Upper lobe of left lung (tissue), 4 donors: Measurements from ENCODE around the gene TRAPPC6A.

Experiments used
- CTCF ChIP-seq, 6 experiments: fragments of 450-650 bp in 4 of 6; fragments of 200-600 bp in 2 of 6; sonication (generic) in 2 of 6; IDR thresholded peaks; one replicate each; pipeline ENCODE4 v1.5.1; 2016 to 2019; ENCODE audit warnings: antibody characterized with exemption in 6 of 6
- POLR2A ChIP-seq, 4 donors: fragments of 450-650 bp; IDR thresholded peaks; one replicate each; pipeline ENCODE4 v1.5.1; 2016 to 2017; ENCODE audit warnings: antibody characterized with exemption in 4 of 4, mild to moderate bottlenecking in 2 of 4

GRCh38 chr19:45137179-45137761 is 40.8 kb downstream of the TRAPPC6A start:
- TF ChIP-seq CTCF (IDR thresholded peaks at IDR 0.05) (no peak), POLR2A (IDR thresholded peaks at IDR 0.05) (no peak)
